Sigmoid colon (tissue), 7 donors: ENCODE results near the gene SEC11A. TPM values are rescaled to one million over a fixed set of nuclear protein-coding genes. Genes with fewer than 3 reads are reported as not detected.
A peak's percentile ranks its signal among the peaks of the same experiment; 100 is the strongest.
"Not testable (repeated sequence)": the region's sequence is repeated elsewhere in the genome, so short reads cannot be mapped to it uniquely, and the experiment has no call there.

ENCODE experiments used
- DNase-seq: peaks from one replicate; pipeline ENCODE4 v3.0.0-alpha.2; 2019
- H3K27ac ChIP-seq, 4 donors: fragments of 200-600 bp; sonication (generic); one replicate each; pipeline ENCODE4 v1.5.1; 2016 to 2019; ENCODE audit warnings: mild to moderate bottlenecking in 1 of 4
- H3K27me3 ChIP-seq, 3 donors: fragments of 200-600 bp; sonication (generic); one replicate each; pipeline ENCODE4 v1.5.1; 2019; ENCODE audit warnings: mild to moderate bottlenecking in 1 of 3
- H3K36me3 ChIP-seq, 4 donors: fragments of 200-600 bp; sonication (generic); one replicate each; pipeline ENCODE4 v1.5.1; 2016 to 2019
- H3K4me1 ChIP-seq, 4 donors: fragments of 200-600 bp; sonication (generic); one replicate each; pipeline ENCODE4 v1.5.1; 2017 to 2019
- H3K4me3 ChIP-seq, 4 donors: fragments of 200-600 bp; sonication (generic); one replicate each; pipeline ENCODE4 v1.5.1; 2017 to 2019; ENCODE audit warnings: mild to moderate bottlenecking in 2 of 4, moderate library complexity in 1 of 4
- H3K9me3 ChIP-seq, 4 donors: fragments of 200-600 bp in 3 of 4; sonication (generic) in 3 of 4; one replicate each; pipeline versions ENCODE4 v1.5.1 to v1.6.1; 2013 to 2019
- CTCF ChIP-seq, 4 experiments: fragments of 450-650 bp in 3 of 4; fragments of 200-600 bp in 1 of 4; IDR thresholded peaks; one replicate each; pipeline ENCODE4 v1.5.1; 2016 to 2019; ENCODE audit warnings: antibody characterized with exemption in 4 of 4, mild to moderate bottlenecking in 3 of 4, moderate library complexity in 2 of 4
- EP300 ChIP-seq, 4 donors: sonication (generic); formaldehyde crosslinking; IDR thresholded peaks; one replicate each; pipeline ENCODE4 v1.6.1; 2017; ENCODE audit warnings: antibody characterized with exemption in 4 of 4
- POLR2A ChIP-seq, 2 donors: fragments of 450-650 bp; IDR thresholded peaks; one replicate each; pipeline ENCODE4 v1.6.1; 2016; ENCODE audit warnings: antibody characterized with exemption in 2 of 2, mild to moderate bottlenecking in 2 of 2, moderate library complexity in 2 of 2
- POLR2AphosphoS5 ChIP-seq, 4 donors: sonication (generic); formaldehyde crosslinking; IDR thresholded peaks; one replicate each; pipeline ENCODE4 v1.6.1; 2017; ENCODE audit warnings: antibody characterized with exemption in 4 of 4
- WGBS, 2 donors: extraction: QIAGEN DNeasy Blood & Tissue Kit; methylation state at CpG; one replicate each; pipeline ENCODE4 v1.1.7; 2013; 5-methylcytosine and 5-hydroxymethylcytosine counted together
- intact Hi-C: fragments of 100-400 bp; cut with DNase I; formaldehyde crosslinking; loops from one replicate; pipeline ENCODE4 v1.15.1; 2023
- polyA plus RNA-seq, 3 donors: library from polyadenylated mRNA; stranded (reverse); fragments of 200-250 nt; gene quantifications; one replicate each; pipeline ENCODE4 v1.2.3, GENCODE V29; 2013
- total RNA-seq, 4 donors: library from RNA; depleted of rRNA; stranded (reverse); fragments of >200 nt; gene quantifications; one replicate each; pipeline ENCODE4 v1.1.0, GENCODE V29; 2016
- donor health status: healthy with polysubstance abuse.
- donor health status: Bipolar disorder and iron deficiency.
- donor health status: healthy.

Gene SEC11A
- total and polyA plus RNA-seq, 7 donors = 83.9 to 216 (median 152) TPM

- intact Hi-C loops = no loop called here
- 68 to 86% methylated on average over 5 of the region's 5 CpGs for WGBS, 2 donors
- H3K4me1 ChIP-seq = no peaks in the 10 kb centered on the region
- no peak for TF ChIP-seq POLR2AphosphoS5 (IDR thresholded peaks at IDR 0.05)
- no peak for TF ChIP-seq POLR2A (IDR thresholded peaks at IDR 0.05)
- TF ChIP-seq EP300 (IDR thresholded peaks at IDR 0.05) = no peak
- TF ChIP-seq CTCF (IDR thresholded peaks at IDR 0.05) = no peak
- no peaks in the 10 kb centered on the region for H3K27me3 ChIP-seq
- no peak overlapping the region for H3K27ac ChIP-seq
- no peaks in the 10 kb centered on the region for H3K36me3 ChIP-seq
- no peak overlapping the region for H3K4me3 ChIP-seq
- no peak for DNase-seq
- H3K9me3 ChIP-seq = no peaks in the 10 kb centered on the region
These were observed 20.4 kb upstream of the SEC11A start for GRCh38 chr15:84736375-84736774.

- H3K27me3 ChIP-seq, H3K4me1 ChIP-seq, DNase-seq, H3K9me3 ChIP-seq, H3K4me3 ChIP-seq, H3K36me3 ChIP-seq, intact Hi-C loops: not testable (repeated sequence)
- H3K27ac ChIP-seq = peak overlapping the region in 2 of 4 donors; percentile 28
- 44 to 61% methylated on average over 9 of the region's 9 CpGs for WGBS, 2 donors
These were observed 19.6 kb upstream of the SEC11A start for GRCh38 chr15:84735480-84736061.

DNA sequence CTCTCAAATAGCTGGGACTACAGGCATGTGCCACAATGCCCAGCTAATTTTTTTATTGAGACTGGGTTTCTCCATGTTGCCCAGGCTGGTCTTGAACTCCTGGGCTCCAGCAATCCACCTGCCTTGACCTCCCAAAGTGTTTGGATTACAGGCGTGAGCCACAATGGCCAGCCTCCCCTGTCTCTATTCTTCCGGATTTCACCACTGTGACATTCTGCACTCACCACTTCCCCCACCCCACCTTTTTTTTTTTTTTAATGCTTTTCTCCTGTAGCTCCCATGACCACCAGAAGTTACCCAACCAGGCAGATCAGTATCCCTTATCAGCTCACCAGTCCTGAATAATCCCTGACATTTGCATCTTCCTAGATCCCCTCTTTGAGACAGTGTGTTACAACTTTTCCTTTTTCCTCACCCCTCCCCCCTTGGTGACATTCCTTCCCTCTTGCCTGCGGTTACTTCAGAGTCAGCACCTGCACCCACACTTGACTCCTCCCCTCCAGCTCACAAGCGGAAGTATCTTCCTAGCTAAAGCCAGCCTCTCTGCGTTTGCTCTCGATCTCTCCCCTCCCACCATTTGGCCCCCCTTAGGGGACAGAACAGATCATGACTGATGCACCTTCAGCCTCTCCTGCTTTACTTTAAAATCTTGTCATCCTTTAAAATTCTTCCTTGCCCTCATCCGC lies 19.0 kb upstream of the SEC11A start:
- H3K9me3 ChIP-seq = no peaks in the 10 kb centered on the region
- no peaks in the 10 kb centered on the region for H3K27me3 ChIP-seq
- WGBS, 2 donors = 4 to 11% methylated on average over 7 of the region's 7 CpGs
- peak overlapping the region in 2 of 4 donors; percentile 28 to 31 for H3K27ac ChIP-seq
- H3K4me3 ChIP-seq = no peak overlapping the region
- intact Hi-C loops = no loop called here
- no peaks in the 10 kb centered on the region for H3K4me1 ChIP-seq
- no peaks in the 10 kb centered on the region for H3K36me3 ChIP-seq
- peak; percentile 70 for DNase-seq
- TF ChIP-seq CTCF (IDR thresholded peaks at IDR 0.05) (no peak), EP300 (IDR thresholded peaks at IDR 0.05) (no peak), POLR2A (IDR thresholded peaks at IDR 0.05) (no peak), POLR2AphosphoS5 (IDR thresholded peaks at IDR 0.05) (no peak)

GRCh38 chr15:84731774-84732173 lies 15.8 kb upstream of the SEC11A start:
- no peak for DNase-seq
- Histone ChIP-seq H3K4me1 (no peaks in the 10 kb centered on the region), H3K9me3 (no peaks in the 10 kb centered on the region), H3K27ac (no peak overlapping the region), H3K27me3 (no peaks in the 10 kb centered on the region), H3K4me3 (no peak overlapping the region), H3K36me3 (no peaks in the 10 kb centered on the region)
- TF ChIP-seq POLR2AphosphoS5 (IDR thresholded peaks at IDR 0.05) (no peak), POLR2A (IDR thresholded peaks at IDR 0.05) (no peak), CTCF (IDR thresholded peaks at IDR 0.05) (no peak), EP300 (IDR thresholded peaks at IDR 0.05) (no peak)
- intact Hi-C loops = no loop called here

DNA sequence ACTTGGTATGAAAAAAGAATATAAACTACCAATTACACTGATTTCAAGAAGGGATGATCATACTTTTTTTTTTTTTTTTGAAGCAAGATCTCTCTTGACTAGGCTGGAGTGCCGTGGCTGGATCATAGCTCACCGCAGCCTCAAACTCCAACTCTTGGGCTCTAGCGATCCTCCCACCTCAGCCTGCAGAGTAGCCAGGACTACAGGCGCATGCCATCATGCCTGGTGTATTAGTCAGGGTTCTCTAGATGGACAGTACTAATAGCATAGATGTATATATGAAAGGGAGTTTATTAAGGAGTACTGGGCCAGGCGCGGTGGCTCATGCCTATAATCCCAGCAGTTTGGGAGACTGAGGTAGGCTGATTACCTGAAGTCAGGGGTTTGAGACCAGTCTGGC lies 11.5 kb upstream of the SEC11A start:
- H3K27me3 ChIP-seq = no peaks in the 10 kb centered on the region
- H3K9me3 ChIP-seq = no peaks in the 10 kb centered on the region
- WGBS, 2 donors = 97 to 99% methylated on average over 6 of the region's 6 CpGs
- DNase-seq = no peak
- no peaks in the 10 kb centered on the region for H3K4me1 ChIP-seq
- intact Hi-C loops = no loop called here
- no peak overlapping the region for H3K27ac ChIP-seq
- H3K36me3 ChIP-seq = no peaks in the 10 kb centered on the region
- no peak overlapping the region for H3K4me3 ChIP-seq
- TF ChIP-seq EP300 (IDR thresholded peaks at IDR 0.05) = no peak
- no peak for TF ChIP-seq CTCF (IDR thresholded peaks at IDR 0.05)
- no peak for TF ChIP-seq POLR2AphosphoS5 (IDR thresholded peaks at IDR 0.05)
- no peak for TF ChIP-seq POLR2A (IDR thresholded peaks at IDR 0.05)
